Neural crest cell (in vitro differentiated cells): Measurements from ENCODE around the gene C20orf173. TPM values are rescaled to one million over a fixed set of nuclear protein-coding genes. Genes with fewer than 3 reads are reported as not detected.

ENCODE experiments used
- DNase-seq: peaks from one replicate; pipeline ENCODE4 v3.0.0; 2021; ENCODE audit warnings: low read depth, mixed read lengths, low spot score
- H3K27ac Mint-ChIP-seq: one replicate; pipeline ENCODE4 v1.8.0; 2021; ENCODE audit warnings: mild to moderate bottlenecking, mixed read lengths; ENCODE audit not compliant: unreplicated experiment
- H3K27me3 Mint-ChIP-seq: 2 replicates; pipeline ENCODE4 v1.8.0; 2021; ENCODE audit warnings: low read depth, mild to moderate bottlenecking, mixed read lengths
- H3K36me3 Mint-ChIP-seq: 2 replicates; pipeline ENCODE4 v1.8.0; 2021; ENCODE audit warnings: low read depth, mild to moderate bottlenecking, mixed read lengths
- H3K4me1 Mint-ChIP-seq: 2 replicates; pipeline ENCODE4 v1.8.0; 2021; ENCODE audit warnings: mixed read lengths
- H3K4me3 Mint-ChIP-seq: one replicate; pipeline ENCODE4 v1.8.0; 2021; ENCODE audit warnings: mild to moderate bottlenecking, mixed read lengths
- H3K9me3 Mint-ChIP-seq: 2 replicates; pipeline ENCODE4 v1.8.0; 2021; ENCODE audit warnings: mixed read lengths
- total RNA-seq: library from RNA; stranded (reverse); gene quantifications from 2 replicates; pipeline ENCODE4 v1.2.1, GENCODE V29; 2021
- TF ChIP-seq, protein P1 (sequence below): fragments of 200-600 bp; sonication (generic); conservative IDR thresholded peaks from 2 replicates; pipeline ENCODE4 v1.5.0; 2021; ENCODE audit warnings: antibody characterized with exemption, mild to moderate bottlenecking

Gene C20orf173
- total RNA-seq, 1 donor from 2014 or later = not detected

DNA sequence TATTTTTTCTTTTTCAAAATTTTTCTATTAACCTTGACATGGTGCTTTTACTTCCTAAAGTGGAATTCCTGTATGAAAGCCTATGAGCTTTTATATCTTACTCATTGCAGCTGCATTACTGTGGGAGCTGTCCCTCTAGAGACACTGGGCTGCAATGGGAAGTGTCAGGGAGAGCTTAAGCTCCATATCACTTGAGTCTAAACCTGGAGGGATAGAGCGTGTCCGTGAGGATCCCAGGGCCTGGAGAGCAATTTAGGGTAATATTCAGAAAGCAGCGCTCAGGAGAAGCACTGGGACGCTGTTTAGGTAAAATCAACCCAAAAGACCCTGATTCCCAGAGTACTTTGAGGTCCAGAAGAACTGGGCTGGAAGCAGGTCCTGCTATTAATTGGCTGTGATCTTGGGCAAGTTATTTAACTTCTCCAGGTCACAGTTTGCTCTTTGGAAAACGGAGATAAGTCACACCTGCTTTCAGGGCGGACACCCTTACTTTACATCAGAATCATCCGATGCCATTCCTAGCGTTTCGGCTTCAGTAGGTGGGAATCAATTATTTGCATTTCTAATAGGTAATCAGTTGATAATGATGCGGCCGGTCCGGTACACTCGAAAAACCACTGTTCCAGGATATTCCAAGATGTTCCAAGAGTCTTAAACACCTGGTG is 11.8 kb upstream of the C20orf173 start:
- peaks cover 3% of the 10 kb centered on the region for H3K36me3 Mint-ChIP-seq
- TF ChIP-seq, protein P1, sequence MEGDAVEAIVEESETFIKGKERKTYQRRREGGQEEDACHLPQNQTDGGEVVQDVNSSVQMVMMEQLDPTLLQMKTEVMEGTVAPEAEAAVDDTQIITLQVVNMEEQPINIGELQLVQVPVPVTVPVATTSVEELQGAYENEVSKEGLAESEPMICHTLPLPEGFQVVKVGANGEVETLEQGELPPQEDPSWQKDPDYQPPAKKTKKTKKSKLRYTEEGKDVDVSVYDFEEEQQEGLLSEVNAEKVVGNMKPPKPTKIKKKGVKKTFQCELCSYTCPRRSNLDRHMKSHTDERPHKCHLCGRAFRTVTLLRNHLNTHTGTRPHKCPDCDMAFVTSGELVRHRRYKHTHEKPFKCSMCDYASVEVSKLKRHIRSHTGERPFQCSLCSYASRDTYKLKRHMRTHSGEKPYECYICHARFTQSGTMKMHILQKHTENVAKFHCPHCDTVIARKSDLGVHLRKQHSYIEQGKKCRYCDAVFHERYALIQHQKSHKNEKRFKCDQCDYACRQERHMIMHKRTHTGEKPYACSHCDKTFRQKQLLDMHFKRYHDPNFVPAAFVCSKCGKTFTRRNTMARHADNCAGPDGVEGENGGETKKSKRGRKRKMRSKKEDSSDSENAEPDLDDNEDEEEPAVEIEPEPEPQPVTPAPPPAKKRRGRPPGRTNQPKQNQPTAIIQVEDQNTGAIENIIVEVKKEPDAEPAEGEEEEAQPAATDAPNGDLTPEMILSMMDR = no peak
- peak overlapping the region; percentile 93 for H3K4me3 Mint-ChIP-seq
- no peaks in the 10 kb centered on the region for H3K27me3 Mint-ChIP-seq
- DNase-seq = no peak
- H3K9me3 Mint-ChIP-seq = no peaks in the 10 kb centered on the region
- peaks cover 31% of the 10 kb centered on the region for H3K4me1 Mint-ChIP-seq
- H3K27ac Mint-ChIP-seq = no peak overlapping the region

DNA sequence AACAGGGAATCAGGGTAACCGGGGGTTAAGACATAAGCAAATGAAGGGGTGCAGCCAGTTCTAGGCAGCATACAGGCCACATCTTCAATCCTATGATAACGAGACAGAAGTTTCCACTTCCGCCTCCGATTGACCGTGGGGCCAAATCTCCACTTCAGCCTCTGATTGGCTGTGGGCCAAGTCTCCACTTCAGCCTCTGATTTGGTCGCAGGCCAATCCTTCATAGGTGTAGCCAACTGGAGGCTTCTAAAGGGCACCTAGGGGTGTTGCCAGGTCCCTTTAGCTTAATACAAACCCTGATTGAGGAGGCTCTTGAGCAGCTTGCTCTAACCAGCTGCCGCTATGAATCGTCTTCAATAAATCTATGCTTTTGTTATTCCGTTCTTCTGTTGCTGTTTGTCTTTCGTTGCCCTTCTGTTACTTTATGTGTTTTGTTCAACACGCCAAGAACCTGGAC is 10.3 kb upstream of the C20orf173 start:
- Mint-ChIP-seq H3K4me1 (peaks cover 31% of the 10 kb centered on the region), H3K27ac (peak overlapping the region; percentile 93), H3K27me3 (no peaks in the 10 kb centered on the region), H3K36me3 (peaks cover 3% of the 10 kb centered on the region), H3K9me3 (no peaks in the 10 kb centered on the region), H3K4me3 (peak overlapping the region; percentile 86)
- DNase-seq = peak; percentile 31
- TF ChIP-seq, protein P1 = no peak

DNA sequence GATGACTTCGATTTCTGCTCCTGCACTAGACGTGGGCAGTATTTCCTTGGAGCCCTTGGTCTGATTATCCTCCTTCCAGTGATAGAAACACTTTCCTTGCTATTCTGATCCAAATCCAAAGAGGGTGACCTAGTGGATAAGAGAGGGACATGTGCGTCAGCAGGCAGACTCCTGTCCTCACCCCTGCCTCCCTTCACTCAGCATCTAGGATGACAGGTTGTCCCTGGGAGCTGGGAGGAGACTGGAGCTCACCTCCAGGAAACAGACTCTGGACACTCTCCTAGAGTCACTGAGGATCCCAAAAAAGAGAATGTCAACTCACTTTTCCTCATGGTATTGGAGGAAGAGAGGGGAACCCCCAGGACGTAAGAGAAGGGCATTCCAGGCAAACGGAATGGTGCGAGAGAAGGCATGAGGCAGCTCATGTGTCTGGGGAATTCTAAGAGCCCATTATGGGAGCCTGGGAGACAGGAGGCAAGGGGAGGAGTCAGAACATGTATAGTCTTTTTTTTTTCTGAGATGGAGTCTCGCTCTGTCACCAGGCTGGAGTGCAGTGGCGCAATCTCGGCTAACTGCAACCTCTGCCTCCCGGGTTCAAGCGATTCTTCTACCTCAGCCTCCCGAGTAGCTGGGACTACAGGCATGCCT is 2.2 kb downstream of the C20orf173 start:
- H3K4me3 Mint-ChIP-seq = no peak overlapping the region
- peaks cover 3% of the 10 kb centered on the region for H3K4me1 Mint-ChIP-seq
- no peak overlapping the region for H3K27ac Mint-ChIP-seq
- no peak for DNase-seq
- H3K36me3 Mint-ChIP-seq = no peaks in the 10 kb centered on the region
- H3K9me3 Mint-ChIP-seq = no peaks in the 10 kb centered on the region
- no peaks in the 10 kb centered on the region for H3K27me3 Mint-ChIP-seq
- TF ChIP-seq, protein P1 = no peak

DNA sequence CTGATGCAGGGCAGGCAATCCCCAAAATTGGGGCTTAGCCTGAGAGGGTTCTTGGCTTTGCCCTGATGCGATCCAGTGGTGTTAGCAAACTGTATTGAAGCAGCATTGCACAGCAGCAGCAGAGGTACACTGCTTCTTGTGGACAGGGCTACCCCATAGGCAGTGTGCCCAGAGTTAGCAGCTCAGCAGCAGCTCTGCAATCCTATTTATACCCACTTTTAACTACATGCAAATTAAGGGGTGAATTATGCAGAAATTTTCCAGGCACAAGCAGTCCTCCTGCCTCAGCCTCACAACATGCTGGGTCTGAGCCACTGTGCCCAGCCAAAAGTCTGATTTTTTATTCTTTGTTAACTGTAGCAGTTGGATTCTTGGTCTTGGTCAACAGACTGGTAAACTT is 3.8 kb downstream of the C20orf173 start:
- no peak for DNase-seq
- no peaks in the 10 kb centered on the region for H3K27me3 Mint-ChIP-seq

DNA sequence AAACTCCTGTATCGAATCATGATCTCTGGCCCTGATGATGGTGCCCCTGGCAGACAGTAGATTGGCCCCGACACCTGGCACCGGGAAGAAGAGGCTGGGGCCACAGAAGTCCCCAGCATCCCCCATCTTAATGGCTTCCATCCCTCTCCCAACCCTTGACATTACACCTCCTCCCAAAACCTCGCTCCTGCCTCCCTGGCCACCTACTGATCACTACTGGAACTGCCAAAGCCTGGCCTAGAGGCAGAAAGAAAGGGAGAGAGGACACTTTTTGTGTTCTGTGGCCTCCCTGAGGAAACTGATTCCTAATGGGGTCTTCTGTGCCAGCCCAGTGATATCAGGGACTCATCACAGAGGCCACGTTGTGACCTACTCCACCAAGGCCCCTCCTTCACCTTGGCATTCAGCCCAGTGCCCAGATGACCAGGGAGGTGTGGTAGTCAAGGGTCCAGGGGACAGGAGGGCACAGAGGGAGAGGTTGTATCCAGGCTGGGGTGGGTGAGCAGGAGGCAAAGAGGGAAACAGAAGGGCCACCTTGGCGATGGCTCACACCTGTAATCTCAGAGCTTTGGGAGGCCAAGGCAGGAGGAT is 6.1 kb downstream of the C20orf173 start:
- Mint-ChIP-seq H3K36me3 (no peaks in the 10 kb centered on the region), H3K4me1 (peaks cover 3% of the 10 kb centered on the region), H3K27ac (no peak overlapping the region), H3K27me3 (no peaks in the 10 kb centered on the region), H3K4me3 (no peak overlapping the region), H3K9me3 (peaks cover 3% of the 10 kb centered on the region)
- peak; percentile 31 for DNase-seq
- TF ChIP-seq, protein P1 = peak; percentile 57

More for the DNA sequence above, 3.8 kb downstream of the C20orf173 start:
- no peak overlapping the region for H3K4me3 Mint-ChIP-seq
- H3K36me3 Mint-ChIP-seq = no peaks in the 10 kb centered on the region
- peaks cover 3% of the 10 kb centered on the region for H3K9me3 Mint-ChIP-seq
- no peak overlapping the region for H3K27ac Mint-ChIP-seq
- TF ChIP-seq, protein P1 = no peak
- H3K4me1 Mint-ChIP-seq = peaks cover 3% of the 10 kb centered on the region
